Endodermal cell (in vitro differentiated cells): ENCODE data around the gene ESYT3. TPM values are rescaled to one million over a fixed set of nuclear protein-coding genes. Genes with fewer than 3 reads are reported as not detected.

Experiments used
- DNase-seq: peaks from one replicate; pipeline ENCODE4 v3.0.0-alpha.2; 2017
- H3K27ac ChIP-seq: 2 replicates; pipeline ENCODE4 v1.5.1; 2013; ENCODE audit warnings: mild to moderate bottlenecking, low read depth, low read length, moderate library complexity
- H3K27me3 ChIP-seq: 2 replicates; pipeline ENCODE4 v1.6.1; 2013; ENCODE audit warnings: mild to moderate bottlenecking, low read length, moderate library complexity; ENCODE audit not compliant: insufficient read depth, control insufficient read depth, poor library complexity, severe bottlenecking
- H3K36me3 ChIP-seq: 2 replicates; pipeline ENCODE4 v1.7.0; 2013; ENCODE audit warnings: mild to moderate bottlenecking, low read length, moderate library complexity; ENCODE audit not compliant: control insufficient read depth, insufficient read depth
- H3K4me1 ChIP-seq: one replicate; pipeline ENCODE4 v1.7.0; 2013; ENCODE audit warnings: low read length; ENCODE audit not compliant: control insufficient read depth, insufficient read depth
- H3K4me3 ChIP-seq: 2 replicates; pipeline ENCODE4 v1.5.1; 2013; ENCODE audit warnings: mild to moderate bottlenecking, low read length, moderate library complexity
- H3K9ac ChIP-seq: 2 replicates; pipeline ENCODE4 v1.6.1; 2013; ENCODE audit warnings: mild to moderate bottlenecking, low read length, moderate library complexity; ENCODE audit not compliant: poor library complexity, severe bottlenecking; ENCODE audit errors: extremely low read depth
- H3K9me3 ChIP-seq: 2 replicates; pipeline ENCODE4 v1.6.1; 2013; ENCODE audit warnings: mild to moderate bottlenecking, low read length, moderate library complexity; ENCODE audit not compliant: control insufficient read depth
- H3K27ac Mint-ChIP-seq: 2 replicates; pipeline ENCODE4 v1.8.0; 2020; ENCODE audit warnings: mixed read lengths
- H3K27me3 Mint-ChIP-seq: 2 replicates; pipeline ENCODE4 v1.8.0; 2021; ENCODE audit warnings: mild to moderate bottlenecking, mixed read lengths; ENCODE audit not compliant: insufficient read depth
- H3K36me3 Mint-ChIP-seq: 2 replicates; pipeline ENCODE4 v1.8.0; 2020; ENCODE audit warnings: low read depth, mixed read lengths
- H3K4me1 Mint-ChIP-seq: 2 replicates; pipeline ENCODE4 v1.8.0; 2020; ENCODE audit warnings: mixed read lengths
- H3K4me3 Mint-ChIP-seq: 2 replicates; pipeline ENCODE4 v1.8.0; 2020; ENCODE audit warnings: mild to moderate bottlenecking, moderate library complexity, mixed read lengths
- H3K9me3 Mint-ChIP-seq: 2 replicates; pipeline ENCODE4 v1.8.0; 2020; ENCODE audit warnings: mild to moderate bottlenecking, mixed read lengths
- WGBS, 2 experiments: methylation state at CpG; one replicate each; pipeline versions ENCODE4 v1.1.5 to v1.1.7; 2013; ENCODE audit warnings: missing lambda C conversion rate in 2 of 2, mixed read lengths in 1 of 2; ENCODE audit not compliant: insufficient coverage in 1 of 2, insufficient read length in 1 of 2; 5-methylcytosine and 5-hydroxymethylcytosine counted together
- total RNA-seq, 2 donors: library from RNA; stranded (reverse); fragmentation: NEBNext Ultra II Directional in 1 of 2; extraction: Animal tissue kit (Norgen Biotek cat#: 25700) in 1 of 2; gene quantifications; 2 replicates in 1 of 2; 3 replicates in 1 of 2; pipeline ENCODE4 v1.2.1, GENCODE V29; 2021
- TF ChIP-seq, protein P1 (sequence below): fragments of 200-600 bp; sonication (generic); conservative IDR thresholded peaks from 2 replicates; pipeline ENCODE4 v1.5.0; 2021; ENCODE audit warnings: antibody characterized with exemption, mild to moderate bottlenecking

Gene ESYT3
- total RNA-seq, 2 donors from 2014 or later, result 7.7 to 10.2 TPM

DNA sequence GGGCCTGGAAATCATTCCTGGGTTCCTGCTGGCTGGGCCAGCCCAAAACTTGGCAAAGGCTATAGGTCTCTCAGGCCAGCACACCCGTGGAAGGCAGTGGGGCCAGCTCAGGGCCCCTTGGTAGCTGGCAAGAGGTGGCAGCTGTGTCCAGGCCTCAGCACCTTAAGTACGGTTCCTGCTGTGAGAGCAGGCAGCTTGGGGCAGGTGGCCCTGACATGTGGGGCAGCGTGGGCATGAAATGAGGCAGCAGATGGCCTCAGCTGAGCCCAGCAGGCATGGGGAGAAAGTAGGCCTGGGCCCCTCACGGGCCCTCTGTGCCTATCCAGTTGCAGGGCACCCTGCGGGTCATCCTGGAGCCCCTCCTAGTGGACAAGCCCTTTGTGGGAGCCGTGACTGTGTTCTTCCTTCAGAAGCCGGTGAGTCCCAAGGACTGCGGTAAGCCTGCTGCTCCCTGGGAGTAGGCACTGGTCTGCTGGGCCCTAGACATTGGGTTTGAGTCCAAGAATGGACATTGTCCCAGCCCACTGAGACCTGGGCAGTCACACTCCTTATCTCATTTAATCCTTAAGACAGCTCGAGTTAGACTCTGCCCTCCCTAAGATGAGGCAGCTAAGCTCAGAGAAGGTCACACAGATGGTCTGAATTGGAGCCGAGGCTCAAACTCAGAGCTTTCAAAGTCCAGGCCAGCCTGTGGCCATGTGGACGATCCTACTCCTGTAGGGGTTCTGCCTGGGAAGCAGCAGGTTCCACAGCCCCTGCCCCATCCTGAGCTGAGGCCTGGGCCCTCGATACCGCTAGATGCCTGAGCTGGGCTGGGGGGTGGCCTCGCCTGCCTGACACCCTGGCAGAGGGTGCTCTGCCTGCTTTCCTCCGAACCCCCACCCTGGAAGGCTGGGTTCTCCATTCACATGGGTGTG is 25.5 kb downstream of the ESYT3 start:
- Histone ChIP-seq H3K27me3 (no peaks in the 10 kb centered on the region), H3K36me3 (no peaks in the 10 kb centered on the region), H3K4me1 (peaks cover 3% of the 10 kb centered on the region), H3K9ac (no peak overlapping the region), H3K4me3 (no peak overlapping the region), H3K27ac (no peak overlapping the region), H3K9me3 (no peaks in the 10 kb centered on the region)
- H3K4me1 Mint-ChIP-seq, result no peaks in the 10 kb centered on the region
- peaks cover 8% of the 10 kb centered on the region for H3K9me3 Mint-ChIP-seq
- no peaks in the 10 kb centered on the region for H3K27me3 Mint-ChIP-seq
- TF ChIP-seq, protein P1, sequence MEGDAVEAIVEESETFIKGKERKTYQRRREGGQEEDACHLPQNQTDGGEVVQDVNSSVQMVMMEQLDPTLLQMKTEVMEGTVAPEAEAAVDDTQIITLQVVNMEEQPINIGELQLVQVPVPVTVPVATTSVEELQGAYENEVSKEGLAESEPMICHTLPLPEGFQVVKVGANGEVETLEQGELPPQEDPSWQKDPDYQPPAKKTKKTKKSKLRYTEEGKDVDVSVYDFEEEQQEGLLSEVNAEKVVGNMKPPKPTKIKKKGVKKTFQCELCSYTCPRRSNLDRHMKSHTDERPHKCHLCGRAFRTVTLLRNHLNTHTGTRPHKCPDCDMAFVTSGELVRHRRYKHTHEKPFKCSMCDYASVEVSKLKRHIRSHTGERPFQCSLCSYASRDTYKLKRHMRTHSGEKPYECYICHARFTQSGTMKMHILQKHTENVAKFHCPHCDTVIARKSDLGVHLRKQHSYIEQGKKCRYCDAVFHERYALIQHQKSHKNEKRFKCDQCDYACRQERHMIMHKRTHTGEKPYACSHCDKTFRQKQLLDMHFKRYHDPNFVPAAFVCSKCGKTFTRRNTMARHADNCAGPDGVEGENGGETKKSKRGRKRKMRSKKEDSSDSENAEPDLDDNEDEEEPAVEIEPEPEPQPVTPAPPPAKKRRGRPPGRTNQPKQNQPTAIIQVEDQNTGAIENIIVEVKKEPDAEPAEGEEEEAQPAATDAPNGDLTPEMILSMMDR, result peak; percentile 49
- peak; percentile 65 for DNase-seq
- H3K27ac Mint-ChIP-seq, result peak overlapping the region; percentile 61
- 89 to 94% methylated on average over 8 to 15 of the region's 15 CpGs for WGBS, 2 experiments
- peaks cover 25% of the 10 kb centered on the region for H3K36me3 Mint-ChIP-seq
- no peak overlapping the region for H3K4me3 Mint-ChIP-seq

GRCh38 chr3:138460536-138461205 is 26.3 kb downstream of the ESYT3 start:
- Mint-ChIP-seq H3K4me1 (no peaks in the 10 kb centered on the region), H3K36me3 (peaks cover 17% of the 10 kb centered on the region), H3K4me3 (no peak overlapping the region), H3K27ac (no peak overlapping the region), H3K27me3 (no peaks in the 10 kb centered on the region), H3K9me3 (peaks cover 8% of the 10 kb centered on the region)
- H3K27me3 ChIP-seq, result no peaks in the 10 kb centered on the region
- TF ChIP-seq, protein P1, result no peak
- no peak overlapping the region for H3K4me3 ChIP-seq
- H3K9me3 ChIP-seq, result no peaks in the 10 kb centered on the region
- no peak for DNase-seq
- WGBS, 2 experiments, result 90 to 91% methylated on average over 3 to 8 of the region's 8 CpGs
- H3K4me1 ChIP-seq, result peaks cover 3% of the 10 kb centered on the region
- no peaks in the 10 kb centered on the region for H3K36me3 ChIP-seq
- H3K27ac ChIP-seq, result no peak overlapping the region
- H3K9ac ChIP-seq, result no peak overlapping the region

DNA sequence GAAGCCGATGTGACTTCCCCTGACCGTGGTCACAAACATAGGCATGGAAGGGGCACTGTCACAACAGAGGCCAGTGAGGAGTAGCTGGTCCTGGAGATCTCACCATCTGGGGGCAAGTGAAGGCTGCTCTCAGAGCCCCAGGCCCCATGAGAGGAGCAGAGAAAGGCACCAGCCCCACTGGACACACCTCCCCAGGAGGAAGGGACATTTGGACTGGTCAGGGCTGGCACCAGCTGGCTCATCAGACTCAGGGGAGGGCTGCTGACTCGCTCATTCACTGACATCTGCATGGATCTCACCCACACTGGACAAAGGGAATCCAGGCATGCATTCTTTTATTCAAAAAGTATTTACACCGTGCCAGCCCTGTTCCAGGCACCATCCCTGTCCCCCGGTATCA is 26.8 kb downstream of the ESYT3 start:
- 75 to 83% methylated on average over 4 to 5 of the region's 5 CpGs for WGBS, 2 experiments
- H3K27me3 Mint-ChIP-seq, result no peaks in the 10 kb centered on the region
- H3K36me3 Mint-ChIP-seq, result peaks cover 12% of the 10 kb centered on the region
- peaks cover 3% of the 10 kb centered on the region for H3K4me1 ChIP-seq
- TF ChIP-seq, protein P1, result no peak
- DNase-seq, result no peak
- no peaks in the 10 kb centered on the region for H3K36me3 ChIP-seq
- no peak overlapping the region for H3K4me3 ChIP-seq
- H3K4me1 Mint-ChIP-seq, result no peaks in the 10 kb centered on the region
- no peak overlapping the region for H3K9ac ChIP-seq
- H3K27me3 ChIP-seq, result no peaks in the 10 kb centered on the region
- no peaks in the 10 kb centered on the region for H3K9me3 ChIP-seq
- no peak overlapping the region for H3K4me3 Mint-ChIP-seq
- H3K9me3 Mint-ChIP-seq, result peaks cover 8% of the 10 kb centered on the region
- H3K27ac Mint-ChIP-seq, result no peak overlapping the region
- H3K27ac ChIP-seq, result peak overlapping the region; percentile 22
